Skeletal muscle tissue (tissue), 4 donors: ENCODE data around the gene PTMA. TPM values are rescaled to one million over a fixed set of nuclear protein-coding genes. Genes with fewer than 3 reads are reported as not detected.

Experiments used
- H3K27ac ChIP-seq: one replicate; pipeline ENCODE4 v1.7.0; 2013; ENCODE audit warnings: mild to moderate bottlenecking, low read depth, low read length, inconsistent platforms
- H3K27me3 ChIP-seq, 3 donors: one replicate each; pipeline ENCODE4 v1.7.0; 2013; ENCODE audit warnings: low read length in 3 of 3; ENCODE audit not compliant: control insufficient read depth in 3 of 3, insufficient read depth in 3 of 3
- H3K36me3 ChIP-seq, 3 donors: one replicate each; pipeline ENCODE4 v1.7.0; 2013; ENCODE audit warnings: low read length in 3 of 3; ENCODE audit not compliant: control insufficient read depth in 3 of 3, insufficient read depth in 3 of 3
- H3K4me1 ChIP-seq, 3 donors: one replicate each; pipeline ENCODE4 v1.7.0; 2013; ENCODE audit warnings: low read length in 3 of 3, mild to moderate bottlenecking in 3 of 3; ENCODE audit not compliant: control insufficient read depth in 3 of 3, insufficient read depth in 3 of 3
- H3K4me3 ChIP-seq, 3 donors: one replicate each; pipeline ENCODE4 v1.7.0; 2013; ENCODE audit warnings: low read length in 3 of 3
- H3K9ac ChIP-seq, 3 donors: one replicate each; pipeline ENCODE4 v1.7.0; 2013; ENCODE audit warnings: low read length in 3 of 3, mild to moderate bottlenecking in 3 of 3, moderate library complexity in 2 of 3, low read depth in 1 of 3
- H3K9me3 ChIP-seq, 3 donors: one replicate each; pipeline ENCODE4 v1.7.0; 2013; ENCODE audit warnings: low read length in 3 of 3; ENCODE audit not compliant: control insufficient read depth in 3 of 3
- total RNA-seq: library from RNA; depleted of rRNA; stranded (reverse); fragments of >200 nt; gene quantifications from one replicate; pipeline ENCODE4 v1.2.3, GENCODE V29; 2014
- donor health status: Osteomylitis.

PTMA gene
- total RNA-seq, 1 donor from 2014 or later: 422 TPM

DNA sequence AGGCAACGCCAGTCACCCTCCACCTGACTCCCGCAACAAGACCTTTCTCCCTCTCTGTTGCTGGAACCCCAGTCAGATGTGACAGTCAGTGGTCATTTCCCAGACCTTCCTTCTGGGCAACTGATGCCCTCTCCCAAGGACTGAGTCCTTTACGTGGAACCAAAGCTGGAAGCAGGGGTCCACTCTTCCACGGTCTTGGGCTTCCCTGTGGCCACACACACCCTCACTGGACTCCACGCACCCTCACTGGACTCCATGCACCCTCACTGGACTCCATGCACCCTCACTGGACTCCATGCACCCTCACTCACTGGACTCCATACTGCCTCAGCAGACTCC is 7.1 kb downstream of the PTMA start:
- Histone ChIP-seq H3K27ac (no peak overlapping the region), H3K4me3 (no peak overlapping the region), H3K36me3 (peaks cover 9 to 12% (median 10%) of the 10 kb centered on the region in 3 donors), H3K4me1 (peaks cover 34 to 60% (median 58%) of the 10 kb centered on the region in 3 donors), H3K9me3 (no peaks in the 10 kb centered on the region), H3K27me3 (no peaks in the 10 kb centered on the region), H3K9ac (peak overlapping the region in 1 of 3 donors; percentile 33)

- H3K9me3 ChIP-seq: no peaks in the 10 kb centered on the region
- H3K27me3 ChIP-seq: no peaks in the 10 kb centered on the region
- H3K9ac ChIP-seq: peak overlapping the region in 2 of 3 donors; percentile 43 to 50
- H3K36me3 ChIP-seq: peaks cover 9 to 12% (median 10%) of the 10 kb centered on the region in 3 donors
- peaks cover 32 to 55% (median 54%) of the 10 kb centered on the region in 3 donors for H3K4me1 ChIP-seq
- no peak overlapping the region for H3K4me3 ChIP-seq
- H3K27ac ChIP-seq: peak overlapping the region; percentile 72
Observed at GRCh38 chr2:231715988-231716616, 7.8 kb downstream of the PTMA start.

GRCh38 chr2:231716666-231717280 is 8.4 kb downstream of the PTMA start:
- H3K4me3 ChIP-seq: no peak overlapping the region
- H3K27me3 ChIP-seq: no peaks in the 10 kb centered on the region
- H3K4me1 ChIP-seq: peaks cover 29 to 50% (median 47%) of the 10 kb centered on the region in 3 donors
- peak overlapping the region in 2 of 3 donors; percentile 21 to 50 for H3K9ac ChIP-seq
- H3K36me3 ChIP-seq: peaks cover 8 to 9% (median 8%) of the 10 kb centered on the region in 3 donors
- H3K9me3 ChIP-seq: no peaks in the 10 kb centered on the region
- H3K27ac ChIP-seq: peak overlapping the region; percentile 72

- Histone ChIP-seq H3K27me3 (no peaks in the 10 kb centered on the region), H3K4me3 (peak overlapping the region in 1 of 3 donors; percentile 2), H3K9ac (no peak overlapping the region), H3K36me3 (peaks cover under 1 to 1% (median under 1%) of the 10 kb centered on the region in 3 donors), H3K9me3 (no peaks in the 10 kb centered on the region), H3K4me1 (peaks cover 24 to 43% (median 40%) of the 10 kb centered on the region in 3 donors), H3K27ac (peak overlapping the region; percentile 72)
Observed at GRCh38 chr2:231717281-231718171, 9.2 kb downstream of the PTMA start.

- H3K4me1 ChIP-seq: peaks cover 19 to 38% (median 34%) of the 10 kb centered on the region in 3 donors
Observed at GRCh38 chr2:231718799-231719198, 10.5 kb downstream of the PTMA start.

GRCh38 chr2:231720292-231720986 is 12.1 kb downstream of the PTMA start:
- no peak overlapping the region for H3K4me3 ChIP-seq
- no peaks in the 10 kb centered on the region for H3K9me3 ChIP-seq
- H3K27ac ChIP-seq: no peak overlapping the region
- no peaks in the 10 kb centered on the region for H3K36me3 ChIP-seq
- H3K4me1 ChIP-seq: peaks cover 6 to 22% (median 17%) of the 10 kb centered on the region in 3 donors
- H3K27me3 ChIP-seq: no peaks in the 10 kb centered on the region
- H3K9ac ChIP-seq: no peak overlapping the region

More at GRCh38 chr2:231718799-231719198, 10.5 kb downstream of the PTMA start:
- no peaks in the 10 kb centered on the region for H3K9me3 ChIP-seq
- H3K4me3 ChIP-seq: no peak overlapping the region
- H3K27ac ChIP-seq: no peak overlapping the region
- no peaks in the 10 kb centered on the region for H3K27me3 ChIP-seq
- no peaks in the 10 kb centered on the region for H3K36me3 ChIP-seq
- H3K9ac ChIP-seq: no peak overlapping the region

DNA sequence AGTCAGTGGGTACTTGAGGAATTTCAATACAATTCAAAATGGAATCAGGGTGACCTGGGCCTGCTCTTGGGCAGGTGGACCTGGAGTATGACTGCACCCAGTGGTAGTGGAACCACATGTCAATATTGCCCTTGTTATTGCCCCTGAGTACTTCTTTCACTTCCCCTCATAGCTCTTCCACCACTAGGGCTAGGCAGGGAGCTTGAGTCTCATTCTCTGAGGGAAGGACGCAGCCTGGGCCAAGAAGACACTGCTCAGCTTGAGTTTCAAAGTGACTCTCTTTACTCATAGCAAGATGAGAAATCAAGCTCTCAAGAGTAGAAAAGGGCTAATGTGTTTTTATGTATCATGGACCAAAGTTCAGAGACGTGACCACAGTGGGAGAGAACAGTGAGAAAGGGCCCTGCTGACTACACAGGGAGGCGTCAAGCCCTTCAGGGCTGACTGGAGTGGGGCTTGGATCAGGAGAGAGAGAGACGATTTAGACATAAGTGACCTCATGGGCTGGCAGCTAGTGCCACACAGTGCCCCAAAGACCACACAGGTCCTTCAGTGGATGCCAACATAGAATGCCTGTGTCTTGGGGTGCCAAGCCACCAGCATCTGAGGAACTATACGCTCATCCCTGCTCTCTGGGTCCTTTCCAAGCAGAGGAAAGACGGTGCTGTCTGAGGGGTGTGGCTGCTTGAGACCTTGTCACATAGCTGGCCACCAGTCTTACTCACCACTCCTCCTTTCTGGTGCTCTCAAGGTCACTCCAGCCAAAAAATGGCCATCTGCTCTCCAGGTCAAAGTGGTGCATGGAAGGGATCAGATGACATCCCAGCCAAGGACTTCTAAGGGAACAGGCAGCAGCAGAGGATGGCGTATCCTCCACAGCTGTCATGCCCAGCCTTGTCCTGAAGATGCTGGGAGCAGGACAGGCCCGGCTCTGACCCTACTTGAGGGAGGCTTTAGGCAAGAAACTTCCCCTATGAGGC is 13.0 kb downstream of the PTMA start:
- H3K36me3 ChIP-seq: no peaks in the 10 kb centered on the region
- H3K27me3 ChIP-seq: peaks cover 0 to 3% (median 0%) of the 10 kb centered on the region in 3 donors
- H3K27ac ChIP-seq: no peak overlapping the region
- peaks cover 6 to 14% (median 11%) of the 10 kb centered on the region in 3 donors for H3K4me1 ChIP-seq
- H3K4me3 ChIP-seq: no peak overlapping the region
- no peaks in the 10 kb centered on the region for H3K9me3 ChIP-seq
- H3K9ac ChIP-seq: no peak overlapping the region

- no peak overlapping the region for H3K4me3 ChIP-seq
- peaks cover 3 to 6% (median 3%) of the 10 kb centered on the region in 3 donors for H3K4me1 ChIP-seq
- no peaks in the 10 kb centered on the region for H3K9me3 ChIP-seq
- no peaks in the 10 kb centered on the region for H3K36me3 ChIP-seq
- no peak overlapping the region for H3K27ac ChIP-seq
- H3K9ac ChIP-seq: no peak overlapping the region
- peaks cover 0 to 3% (median 0%) of the 10 kb centered on the region in 3 donors for H3K27me3 ChIP-seq
Observed at GRCh38 chr2:231722721-231723307, 14.5 kb downstream of the PTMA start.
